Stimulated activated CD4-positive, alpha-beta T cell treated with anti-CD3 and anti-CD28 coated beads, Interleukin-1b, Interleukin-23, amount 100 ng/mL, for 1 hour (primary cell): ENCODE data around the gene PYGL.
A peak's percentile ranks its signal among the peaks of the same experiment; 100 is the strongest.

ENCODE experiments used
- DNase-seq, 2 donors: peaks; one replicate each; pipeline ENCODE4 v3.0.0-alpha.2; 2020; ENCODE audit warnings: low read depth in 2 of 2

The PYGL gene

GRCh38 chr14:50874757-50875156 is 69.5 kb downstream of the PYGL start:
- DNase-seq: no peak

DNA sequence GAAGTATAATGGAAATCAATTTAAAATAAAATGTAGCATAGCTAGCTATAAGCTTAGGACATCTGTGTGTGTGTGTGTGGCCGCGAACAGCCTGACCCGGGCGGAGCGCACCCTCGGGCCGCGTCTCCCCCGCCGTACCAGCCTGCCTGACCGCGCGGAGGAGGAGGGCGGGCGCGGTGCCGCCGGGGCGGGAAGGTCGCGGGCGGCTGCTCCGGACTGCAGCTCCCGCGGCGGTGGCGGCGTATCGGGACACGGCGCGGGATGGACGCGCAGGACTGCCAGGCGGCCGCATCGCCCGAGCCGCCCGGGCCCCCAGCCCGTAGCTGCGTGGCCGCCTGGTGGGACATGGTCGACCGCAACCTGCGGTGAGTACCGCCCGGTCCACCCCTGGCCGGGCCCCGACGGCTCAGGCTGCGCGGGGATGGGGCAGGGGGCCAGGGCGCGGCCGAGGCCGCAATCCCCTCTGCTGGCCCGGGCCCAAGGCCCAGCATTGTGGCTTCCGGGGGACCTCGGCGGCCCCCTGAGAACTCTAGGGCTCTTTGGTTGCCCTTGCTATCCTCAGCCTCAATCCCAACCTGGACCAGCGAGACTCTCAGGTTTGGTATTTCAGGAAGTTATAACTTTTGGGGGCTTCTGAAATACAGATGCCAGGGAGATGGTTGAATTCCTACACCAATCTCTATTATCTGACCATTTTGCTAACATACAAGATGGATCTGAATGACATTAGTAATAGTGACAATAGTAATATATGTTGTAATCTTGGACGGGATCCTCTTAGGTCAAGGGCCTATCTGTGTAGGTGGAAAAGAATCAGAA is 72.2 kb downstream of the PYGL start, which contains the start of gene ABHD12B:
Gene ABHD12B (plus strand): TSS at position 140 of the 819 bp plus-strand sequence. CDS start 122 bp downstream, at position 262.
- no peak for DNase-seq

GRCh38 chr14:50871228-50871627 is 73.1 kb downstream of the PYGL start:
- no peak for DNase-seq

- DNase-seq: no peak
Measured at GRCh38 chr14:50865391-50866076, 78.7 kb downstream of the PYGL start.

GRCh38 chr14:50864946-50865345 is 79.3 kb downstream of the PYGL start:
- DNase-seq: no peak

DNA sequence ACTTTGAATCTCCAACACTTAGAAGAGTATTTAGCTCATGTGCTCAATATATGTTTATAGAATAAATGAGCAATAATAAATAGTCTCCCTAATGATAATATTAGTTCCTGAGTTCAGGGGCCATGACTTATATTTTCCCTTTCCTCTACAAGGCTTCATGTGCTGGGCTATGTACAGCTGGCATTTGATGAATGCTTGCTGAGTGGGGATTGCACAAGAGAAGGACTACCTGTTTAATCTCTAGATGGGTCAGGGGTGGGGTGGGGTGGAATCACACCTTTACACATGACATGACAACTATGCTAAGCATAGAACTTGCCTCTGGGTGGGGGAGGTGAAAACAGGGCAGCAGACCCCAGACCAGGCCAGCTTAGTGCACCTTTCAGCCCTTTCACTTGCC is 80.0 kb downstream of the PYGL start:
- no peak for DNase-seq

- no peak for DNase-seq
Measured at GRCh38 chr14:50862036-50862570, 82.2 kb downstream of the PYGL start.

DNA sequence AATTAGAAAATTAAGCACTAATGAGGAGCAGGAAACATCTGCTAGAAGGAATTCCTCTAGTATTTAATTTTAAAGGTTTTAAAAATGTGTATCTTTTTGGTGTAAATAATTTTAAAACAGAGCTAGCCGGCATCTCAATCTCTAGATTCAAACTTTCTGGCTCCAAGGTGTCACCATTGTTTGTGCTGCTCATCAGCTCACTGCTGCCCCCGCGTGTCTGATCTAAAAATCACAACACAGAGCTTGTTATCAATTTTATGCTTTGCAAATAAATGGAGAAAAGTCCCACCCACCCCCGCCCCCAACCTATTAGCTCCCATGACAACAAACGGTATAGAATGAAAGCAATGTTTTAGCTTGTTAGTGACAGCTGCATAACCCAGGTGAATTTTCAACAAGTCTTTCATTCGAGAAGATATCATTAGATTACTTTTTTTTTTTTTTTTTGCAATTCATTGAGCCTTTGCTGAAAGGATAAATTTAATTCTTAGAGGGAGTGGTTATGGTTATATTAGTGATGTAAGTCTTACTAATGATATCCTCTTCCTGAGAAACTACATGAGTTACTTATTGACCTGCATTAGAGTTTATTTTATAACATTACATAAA is 83.7 kb downstream of the PYGL start:
- peak; percentile 76 to 88 for DNase-seq

DNA sequence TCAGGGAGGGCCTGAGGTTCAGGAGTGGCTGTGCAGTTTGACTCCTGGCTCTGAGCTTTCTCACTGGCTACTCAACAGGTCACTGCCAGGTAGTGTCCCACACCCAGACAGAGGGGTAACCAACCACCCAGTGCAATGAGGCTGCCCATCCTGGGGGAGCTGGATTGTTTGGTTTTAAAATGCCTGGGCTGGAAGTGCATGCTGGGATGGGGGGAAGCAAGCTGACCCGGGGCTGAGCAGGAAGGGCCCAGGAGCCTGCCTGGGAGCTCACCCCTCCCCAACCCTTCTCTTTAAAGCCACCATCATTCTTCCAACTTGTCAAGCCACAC is 85.0 kb downstream of the PYGL start:
- DNase-seq: no peak

DNA sequence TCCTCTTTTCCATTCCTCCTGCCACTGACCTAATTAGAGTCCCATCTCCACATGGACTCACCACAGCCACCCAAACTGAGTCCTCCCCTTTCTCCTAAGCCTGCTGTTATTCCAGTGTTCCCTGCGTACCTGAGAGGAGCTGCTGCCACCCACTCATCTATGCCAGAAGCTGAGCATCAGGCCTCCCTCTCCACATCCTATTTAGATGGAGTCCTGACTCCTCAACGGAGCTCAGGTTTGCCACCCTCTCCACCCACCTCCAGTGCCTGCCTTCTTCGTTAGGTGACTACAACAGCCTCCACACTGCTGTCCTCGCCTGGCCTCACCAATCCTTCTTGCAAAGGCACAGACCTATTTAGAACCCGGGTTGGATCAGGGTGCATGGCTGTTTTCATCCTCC is 87.6 kb downstream of the PYGL start:
- no peak for DNase-seq

- no peak for DNase-seq
Measured at GRCh38 chr14:50855558-50855957, 88.7 kb downstream of the PYGL start.
